SU-DHL-6 (cell line): Measurements from ENCODE around the gene COMMD7.

ENCODE experiments used
- CTCF ChIP-seq: fragments of 200-600 bp; sonication (generic); IDR thresholded peaks from one replicate; pipeline ENCODE4 v1.5.1; 2017; ENCODE audit warnings: antibody characterized with exemption, mild to moderate bottlenecking, low read length, moderate library complexity; ENCODE audit not compliant: insufficient read depth, poor library complexity, severe bottlenecking
- EZH2phosphoT487 ChIP-seq: fragments of 200-600 bp; sonication (generic), shearing (Covaris generic); conservative IDR thresholded peaks from 2 replicates; pipeline ENCODE4 v1.6.1; 2018; ENCODE audit warnings: mild to moderate bottlenecking, antibody characterized with exemption, low read length, moderate library complexity, mixed read lengths

GRCh38 chr20:32678948-32679347 lies 64.3 kb downstream of the COMMD7 start:
- TF ChIP-seq CTCF (no peak), EZH2phosphoT487 (no peak)
